ENCODE results near the gene LZTFL1.

GRCh38 chr3:45803252-45803935, 38.5 kb downstream of the LZTFL1 start:
- no peak for TF ChIP-seq GATA2 (IDR thresholded peaks at IDR 0.05; ENCODE audit: low read depth, low read length)
- TF ChIP-seq GATA3 (IDR thresholded peaks at IDR 0.05; ENCODE audit: low read depth, low read length), result no peak

All from SH-SY5Y (cell line).